Adrenal gland (tissue), 5 donors: ENCODE results near the gene BEX1.

Experiments used
- POLR2A ChIP-seq, 2 donors: fragments of 450-650 bp; IDR thresholded peaks; one replicate each; pipeline ENCODE4 v1.6.1; 2017; ENCODE audit warnings: antibody characterized with exemption in 2 of 2, mild to moderate bottlenecking in 2 of 2, moderate library complexity in 1 of 2
- TF ChIP-seq, protein P1 (sequence below), 6 experiments: fragments of 450-650 bp in 4 of 6; fragments of 200-600 bp in 2 of 6; sonication (generic) in 1 of 6; IDR thresholded peaks; 1 replicate in 5 of 6; 2 replicates in 1 of 6; pipeline versions ENCODE4 v1.5.1 to v1.8.0; 2016 to 2021; ENCODE audit warnings: antibody characterized with exemption in 6 of 6, mild to moderate bottlenecking in 2 of 6, moderate library complexity in 1 of 6
- donor health status: DM: no; HTN: no; CAD: no.

DNA sequence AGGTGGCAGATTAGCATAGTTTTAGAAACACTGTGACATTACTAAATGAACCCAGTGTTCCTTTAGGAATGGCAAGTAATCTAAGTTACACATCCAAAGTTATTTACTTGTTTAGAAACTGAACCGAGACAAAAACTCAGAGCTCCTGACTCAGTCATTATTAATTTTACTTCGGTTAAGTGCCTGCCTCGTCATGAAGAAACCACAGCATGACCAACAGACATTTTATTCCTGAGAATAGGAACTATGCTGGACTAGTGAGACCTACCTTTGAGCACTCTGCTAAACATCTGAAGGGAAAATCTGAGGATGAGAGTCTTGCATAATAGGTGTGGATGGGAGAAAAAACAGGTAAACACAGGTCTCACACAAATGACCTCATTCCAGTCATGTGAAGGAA, 2.5 kb downstream of the BEX1 start:
- TF ChIP-seq, protein P1, sequence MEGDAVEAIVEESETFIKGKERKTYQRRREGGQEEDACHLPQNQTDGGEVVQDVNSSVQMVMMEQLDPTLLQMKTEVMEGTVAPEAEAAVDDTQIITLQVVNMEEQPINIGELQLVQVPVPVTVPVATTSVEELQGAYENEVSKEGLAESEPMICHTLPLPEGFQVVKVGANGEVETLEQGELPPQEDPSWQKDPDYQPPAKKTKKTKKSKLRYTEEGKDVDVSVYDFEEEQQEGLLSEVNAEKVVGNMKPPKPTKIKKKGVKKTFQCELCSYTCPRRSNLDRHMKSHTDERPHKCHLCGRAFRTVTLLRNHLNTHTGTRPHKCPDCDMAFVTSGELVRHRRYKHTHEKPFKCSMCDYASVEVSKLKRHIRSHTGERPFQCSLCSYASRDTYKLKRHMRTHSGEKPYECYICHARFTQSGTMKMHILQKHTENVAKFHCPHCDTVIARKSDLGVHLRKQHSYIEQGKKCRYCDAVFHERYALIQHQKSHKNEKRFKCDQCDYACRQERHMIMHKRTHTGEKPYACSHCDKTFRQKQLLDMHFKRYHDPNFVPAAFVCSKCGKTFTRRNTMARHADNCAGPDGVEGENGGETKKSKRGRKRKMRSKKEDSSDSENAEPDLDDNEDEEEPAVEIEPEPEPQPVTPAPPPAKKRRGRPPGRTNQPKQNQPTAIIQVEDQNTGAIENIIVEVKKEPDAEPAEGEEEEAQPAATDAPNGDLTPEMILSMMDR (IDR thresholded peaks at IDR 0.05), result no peak
- no peak for TF ChIP-seq POLR2A (IDR thresholded peaks at IDR 0.05)
